Smooth muscle cell (in vitro differentiated cells): ENCODE data around the gene DYNLRB2. TPM values are rescaled to one million over a fixed set of nuclear protein-coding genes. Genes with fewer than 3 reads are reported as not detected.

Experiments
- DNase-seq: peaks from one replicate; lab custom pipeline; 2025; ENCODE audit not compliant: unreplicated experiment; lab: John Stamatoyannopoulos, UW
- H2AFZ ChIP-seq: fragments of 200-600 bp; sonication (generic); 2 replicates; pipeline ENCODE4 v1.6.0; 2016; ENCODE audit warnings: antibody characterized with exemption, low read depth, mild to moderate bottlenecking
- H3F3A ChIP-seq: fragments of 200-600 bp; sonication (generic); 2 replicates; pipeline ENCODE4 v1.6.0; 2017; ENCODE audit warnings: antibody characterized with exemption, low read depth
- H3K27ac ChIP-seq: fragments of 200-600 bp; sonication (generic); 2 replicates; pipeline ENCODE4 v1.5.1; 2016; ENCODE audit warnings: low read depth, mild to moderate bottlenecking
- H3K27me3 ChIP-seq: fragments of 200-600 bp; sonication (generic); 2 replicates; pipeline ENCODE4 v1.6.1; 2016; ENCODE audit warnings: low read depth, mild to moderate bottlenecking
- H3K36me3 ChIP-seq: fragments of 200-600 bp; sonication (generic); 2 replicates; pipeline ENCODE4 v1.5.1; 2016; ENCODE audit warnings: low read depth
- H3K4me1 ChIP-seq: fragments of 200-600 bp; sonication (generic); 2 replicates; pipeline ENCODE4 v1.5.1; 2016; ENCODE audit warnings: low read depth
- H3K4me2 ChIP-seq: fragments of 200-600 bp; sonication (generic); 2 replicates; pipeline ENCODE4 v1.6.0; 2016; ENCODE audit warnings: mild to moderate bottlenecking
- H3K4me3 ChIP-seq: fragments of 200-600 bp; sonication (generic); 2 replicates; pipeline ENCODE4 v1.5.1; 2016; ENCODE audit warnings: mild to moderate bottlenecking
- H3K79me2 ChIP-seq: fragments of 200-600 bp; sonication (generic); 2 replicates; pipeline ENCODE4 v1.6.0; 2016; ENCODE audit warnings: low read depth, mild to moderate bottlenecking
- H3K9ac ChIP-seq: fragments of 200-600 bp; sonication (generic); 2 replicates; pipeline ENCODE4 v1.6.0; 2016; ENCODE audit warnings: low read depth
- H3K9me3 ChIP-seq: fragments of 200-600 bp; sonication (generic); replicated peaks from 2 replicates; pipeline ENCODE4 v1.5.1; 2016; ENCODE audit warnings: low read depth
- H4K20me1 ChIP-seq: fragments of 200-600 bp; sonication (generic); 2 replicates; pipeline ENCODE4 v1.6.0; 2016; ENCODE audit warnings: low read depth
- CTCF ChIP-seq: fragments of 200-600 bp; sonication (generic); IDR thresholded peaks from 2 replicates; pipeline ENCODE4 v1.5.1; 2017; ENCODE audit warnings: borderline replicate concordance, mild to moderate bottlenecking, antibody characterized with exemption; ENCODE audit not compliant: insufficient read depth, poor library complexity, severe bottlenecking
- WGBS: methylation state at CpG from one replicate; pipeline ENCODE4 v1.1.7; 2016; ENCODE audit warnings: low lambda C conversion rate; 5-methylcytosine and 5-hydroxymethylcytosine counted together
- polyA plus RNA-seq: library from polyadenylated mRNA; unstranded; fragments of >200 nt; fragmentation: Nextera tagmentation; extraction: Ambion mirVana; gene quantifications from 2 replicates; pipeline ENCODE4 v1.2.1, GENCODE V29; 2016
- total RNA-seq: library from RNA; depleted of rRNA; stranded (reverse); fragments of >200 nt; gene quantifications from 2 replicates; pipeline ENCODE4 v1.2.3, GENCODE V29; 2014

Gene DYNLRB2
- total and polyA plus RNA-seq, 2 experiments from 2014 or later, result 0.58 TPM; not detected in 1

- WGBS, result 44% methylated on average over 2 of the region's 2 CpGs
- no peaks in the 10 kb centered on the region for H3K4me1 ChIP-seq
- no peak overlapping the region for H3K4me3 ChIP-seq
Observed at GRCh38 chr16:80554033-80554432, 13.2 kb downstream of the DYNLRB2 start.

GRCh38 chr16:80556481-80556880 is 15.7 kb downstream of the DYNLRB2 start:
- Histone ChIP-seq H3K9me3 (no peaks in the 10 kb centered on the region), H3K79me2 (no peaks in the 10 kb centered on the region), H3K27ac (no peak overlapping the region), H3F3A (no peaks in the 10 kb centered on the region), H3K36me3 (no peaks in the 10 kb centered on the region), H3K27me3 (peaks cover 35% of the 10 kb centered on the region), H3K4me1 (no peaks in the 10 kb centered on the region), H3K4me2 (no peak overlapping the region), H3K4me3 (no peak overlapping the region), H4K20me1 (no peaks in the 10 kb centered on the region), H2AFZ (no peak overlapping the region), H3K9ac (no peak overlapping the region)
- WGBS, result 52% methylated on average over 3 of the region's 3 CpGs
- no peak for TF ChIP-seq CTCF
- DNase-seq, result no peak

More at GRCh38 chr16:80554033-80554432, 13.2 kb downstream of the DYNLRB2 start:
- Histone ChIP-seq H2AFZ (no peak overlapping the region), H3K79me2 (no peaks in the 10 kb centered on the region), H3K9me3 (no peaks in the 10 kb centered on the region), H3K27ac (no peak overlapping the region), H3K4me2 (no peak overlapping the region), H3K27me3 (peaks cover 17% of the 10 kb centered on the region), H3K9ac (no peak overlapping the region), H3F3A (no peaks in the 10 kb centered on the region), H4K20me1 (no peaks in the 10 kb centered on the region), H3K36me3 (no peaks in the 10 kb centered on the region)
- no peak for TF ChIP-seq CTCF
- no peak for DNase-seq

- no peaks in the 10 kb centered on the region for H3K79me2 ChIP-seq
Observed at GRCh38 chr16:80557037-80557436, 16.2 kb downstream of the DYNLRB2 start.

More at GRCh38 chr16:80557037-80557436, 16.2 kb downstream of the DYNLRB2 start:
- Histone ChIP-seq H3K36me3 (no peaks in the 10 kb centered on the region), H3K9me3 (no peaks in the 10 kb centered on the region), H2AFZ (no peak overlapping the region), H3K4me1 (no peaks in the 10 kb centered on the region), H3K9ac (no peak overlapping the region), H3K27ac (no peak overlapping the region), H3K27me3 (peaks cover 36% of the 10 kb centered on the region), H3K4me3 (no peak overlapping the region), H3F3A (no peaks in the 10 kb centered on the region), H4K20me1 (no peaks in the 10 kb centered on the region), H3K4me2 (no peak overlapping the region)
- no peak for TF ChIP-seq CTCF
- DNase-seq, result no peak
- 90% methylated on average over 5 of the region's 5 CpGs for WGBS
